ENCODE measurements around the gene PYY. TPM values are rescaled to one million over a fixed set of nuclear protein-coding genes. Genes with fewer than 3 reads are reported as not detected.

The PYY gene
- total and polyA plus RNA-seq, 7 donors: not detected

GRCh38 chr17:43986225-43986981 lies 32.7 kb upstream of the PYY start:
- intact Hi-C loops (cut with DNase I): no loop called here
- H3K9me3 ChIP-seq: no peaks in the 10 kb centered on the region
- WGBS, 3 donors: 53 to 71% (median 53%) methylated on average over 7 of the region's 7 CpGs
- no peak overlapping the region for H3K27ac ChIP-seq
- TF ChIP-seq CTCF (IDR thresholded peaks at IDR 0.05): no peak
- no peaks in the 10 kb centered on the region for H3K36me3 ChIP-seq (ENCODE audit: insufficient read depth in 1 of 2, low read depth in 1 of 2)
- ATAC-seq (peak; percentile 78 to 90 (median 84)), DNase-seq (no peak)
- peaks cover 12% of the 10 kb centered on the region for H3K4me1 ChIP-seq
- H3K4me3 ChIP-seq: no peak overlapping the region
- peaks cover 0 to 29% (median 7%) of the 10 kb centered on the region in 3 donors for H3K27me3 ChIP-seq (ENCODE audit: insufficient read depth in 3 of 3, low read length in 2 of 3)

- no peak for TF ChIP-seq CTCF (IDR thresholded peaks at IDR 0.05)
- DNase-seq (no peak), ATAC-seq (no peak)
- H3K4me3 ChIP-seq: peak overlapping the region; percentile 67
- H3K36me3 ChIP-seq (ENCODE audit: insufficient read depth in 1 of 2, low read depth in 1 of 2): no peaks in the 10 kb centered on the region
- no peak overlapping the region for H3K27ac ChIP-seq
- 76 to 86% (median 81%) methylated on average over 8 of the region's 8 CpGs for whole genome bisulfite sequencing, 3 donors
- peaks cover 0 to 36% (median 7%) of the 10 kb centered on the region in 3 donors for H3K27me3 ChIP-seq (ENCODE audit: insufficient read depth in 3 of 3, low read length in 2 of 3)
- intact Hi-C loops (cut with DNase I): no loop called here
- H3K4me1 ChIP-seq: peaks cover 12% of the 10 kb centered on the region
- no peaks in the 10 kb centered on the region for H3K9me3 ChIP-seq
Observed at GRCh38 chr17:43984521-43984920, 30.8 kb upstream of the PYY start.

- Histone ChIP-seq H3K27me3 (ENCODE audit: insufficient read depth in 3 of 3, low read length in 2 of 3) (peaks cover 0 to 38% (median 7%) of the 10 kb centered on the region in 3 donors), H3K27ac (no peak overlapping the region), H3K4me1 (peaks cover 12% of the 10 kb centered on the region), H3K4me3 (peak overlapping the region; percentile 67), H3K9me3 (no peaks in the 10 kb centered on the region), H3K36me3 (ENCODE audit: insufficient read depth in 1 of 2, low read depth in 1 of 2) (no peaks in the 10 kb centered on the region)
- WGBS, 3 donors: 1 to 3% (median 2%) methylated on average over 64 to 78 of the region's 78 CpGs
- DNase-seq (peak; percentile 21 to 56), ATAC-seq (peak; percentile 36 to 71 (median 48))
- peak; percentile 6 for TF ChIP-seq CTCF (IDR thresholded peaks at IDR 0.05)
- intact Hi-C loops (cut with DNase I): no loop called here
Observed at GRCh38 chr17:43983515-43984411, 30.0 kb upstream of the PYY start.

GRCh38 chr17:43983196-43983514 lies 29.4 kb upstream of the PYY start:
- WGBS, 3 donors: 28 to 39% (median 33%) methylated on average over 5 of the region's 5 CpGs
- Histone ChIP-seq H3K36me3 (ENCODE audit: insufficient read depth in 1 of 2, low read depth in 1 of 2) (no peaks in the 10 kb centered on the region), H3K9me3 (no peaks in the 10 kb centered on the region), H3K27me3 (ENCODE audit: insufficient read depth in 3 of 3, low read length in 2 of 3) (peaks cover 0 to 43% (median 7%) of the 10 kb centered on the region in 3 donors), H3K4me3 (peak overlapping the region; percentile 67), H3K27ac (no peak overlapping the region), H3K4me1 (peaks cover 12% of the 10 kb centered on the region)
- intact Hi-C loops (cut with DNase I): no loop called here
- ATAC-seq (peak in 1 of 4 donors; percentile 22), DNase-seq (no peak)
- no peak for TF ChIP-seq CTCF (IDR thresholded peaks at IDR 0.05)

All from psoas muscle (tissue), 8 donors.